Kidney (tissue), 14 donors: ENCODE data around the gene B3GALT6. TPM values are rescaled to one million over a fixed set of nuclear protein-coding genes. Genes with fewer than 3 reads are reported as not detected.

Source experiments
- DNase-seq, 5 donors: peaks; one replicate each; pipeline ENCODE4 v3.0.0-alpha.2; 2013 to 2020
- FAIRE-seq: peaks from 2 replicates; lab custom pipeline; 2012; peaks lifted over from hg19 to GRCh38; lab: Jason Lieb, UNC
- H3K27ac ChIP-seq, 2 donors: one replicate each; pipeline ENCODE4 v1.7.0; 2013; ENCODE audit warnings: low read depth in 2 of 2, low read length in 2 of 2, inconsistent platforms in 1 of 2
- H3K27me3 ChIP-seq: one replicate; pipeline ENCODE4 v1.7.1; 2013; ENCODE audit warnings: low read length, inconsistent platforms; ENCODE audit not compliant: control insufficient read depth, insufficient read depth
- H3K36me3 ChIP-seq, 3 donors: one replicate each; pipeline versions ENCODE4 v1.7.0 to v1.7.1; 2013; ENCODE audit warnings: low read length in 3 of 3, control low read depth in 1 of 3, inconsistent platforms in 1 of 3; ENCODE audit not compliant: insufficient read depth in 3 of 3, control insufficient read depth in 2 of 3
- H3K4me1 ChIP-seq, 3 donors: one replicate each; pipeline versions ENCODE4 v1.7.0 to v1.7.1; 2013; ENCODE audit warnings: low read length in 3 of 3, inconsistent platforms in 1 of 3, low read depth in 1 of 3; ENCODE audit not compliant: control insufficient read depth in 2 of 3, insufficient read depth in 2 of 3
- H3K4me3 ChIP-seq, 3 donors: one replicate each; pipeline versions ENCODE4 v1.7.0 to v1.8.1; 2013; ENCODE audit warnings: low read length in 3 of 3, control low read depth in 1 of 3, inconsistent platforms in 1 of 3
- H3K9ac ChIP-seq, 3 donors: one replicate each; pipeline versions ENCODE4 v1.7.0 to v1.7.1; 2013; ENCODE audit warnings: low read length in 3 of 3, control low read depth in 1 of 3, inconsistent platforms in 1 of 3
- H3K9me3 ChIP-seq, 3 donors: one replicate each; pipeline versions ENCODE4 v1.7.0 to v1.7.1; 2013; ENCODE audit warnings: low read length in 3 of 3, control low read depth in 1 of 3, inconsistent platforms in 1 of 3; ENCODE audit not compliant: control insufficient read depth in 2 of 3, insufficient read depth in 1 of 3
- CTCF ChIP-seq: IDR thresholded peaks from 3 replicates; pipeline ENCODE4 v1.5.1; 2012; ENCODE audit warnings: mild to moderate bottlenecking, moderate library complexity, borderline replicate concordance; ENCODE audit not compliant: insufficient read depth; ENCODE audit errors: extremely low read depth
- intact Hi-C: fragments of 100-400 bp; cut with DNase I; formaldehyde crosslinking; loops from one replicate; pipeline ENCODE4 v1.11.1; 2022
- polyA plus RNA-seq: library from polyadenylated mRNA; stranded (reverse); fragments of 350-450 nt; fragmentation: Illumina TruSeq; extraction: RNeasy Lipid Tissue Mini Kit (QIAGEN cat#74804); gene quantifications from one replicate; pipeline ENCODE4 v1.2.3, GENCODE V29; 2014; ENCODE audit warnings: low read depth, low replicate concordance; ENCODE audit not compliant: insufficient read depth
- total RNA-seq: library from RNA; stranded (reverse); fragmentation: NEBNext Ultra II Directional; extraction: Animal tissue kit (Norgen Biotek cat#: 25700); gene quantifications from one replicate; pipeline ENCODE4 v1.2.1, GENCODE V29; 2021
- donor health status: control.
- donor health status: control.
- donor health status: control.
- donor health status: control.
- donor health status: control.
- donor health status: DM: yes; HTN: yes; CAD: no.
- donor health status: Normal renal cell carcinoma (clear cell type).

Gene B3GALT6
- total and polyA plus RNA-seq, 2 donors from 2014 or later = 13.7 to 20.3 TPM

- Histone ChIP-seq H3K36me3 (no peaks in the 10 kb centered on the region), H3K4me1 (peaks cover 0 to 13% (median 6%) of the 10 kb centered on the region in 3 donors), H3K27ac (peak overlapping the region in 1 of 2 donors; percentile 57), H3K4me3 (no peak overlapping the region), H3K9me3 (no peaks in the 10 kb centered on the region), H3K9ac (peak overlapping the region in 1 of 3 donors; percentile 46), H3K27me3 (no peaks in the 10 kb centered on the region)
- TF ChIP-seq CTCF = no peak
- no peak for FAIRE-seq
- DNase-seq = peak in 2 of 5 donors; percentile 53 to 92
- intact Hi-C loops = no loop called here
Measured at GRCh38 chr1:1281533-1282321, 49.7 kb downstream of the B3GALT6 start.

GRCh38 chr1:1282998-1283397 is 51.0 kb downstream of the B3GALT6 start:
- H3K27me3 ChIP-seq = no peaks in the 10 kb centered on the region
- intact Hi-C loops = no loop called here
- TF ChIP-seq CTCF = no peak
- no peak overlapping the region for H3K9ac ChIP-seq
- no peak for DNase-seq
- no peaks in the 10 kb centered on the region for H3K36me3 ChIP-seq
- no peak overlapping the region for H3K27ac ChIP-seq
- no peak for FAIRE-seq
- H3K4me3 ChIP-seq = no peak overlapping the region
- H3K9me3 ChIP-seq = no peaks in the 10 kb centered on the region
- H3K4me1 ChIP-seq = peaks cover 0 to 13% (median 6%) of the 10 kb centered on the region in 3 donors

- no peak overlapping the region for H3K27ac ChIP-seq
- H3K4me1 ChIP-seq = peaks cover 0 to 13% (median 6%) of the 10 kb centered on the region in 3 donors
- no peak for TF ChIP-seq CTCF
- no peaks in the 10 kb centered on the region for H3K36me3 ChIP-seq
- no peak overlapping the region for H3K4me3 ChIP-seq
- no peaks in the 10 kb centered on the region for H3K27me3 ChIP-seq
- H3K9me3 ChIP-seq = no peaks in the 10 kb centered on the region
- FAIRE-seq (no peak), DNase-seq (peak; percentile 70 to 85 (median 78))
- intact Hi-C loops = no loop called here
- no peak overlapping the region for H3K9ac ChIP-seq
Measured at GRCh38 chr1:1283821-1284220, 51.8 kb downstream of the B3GALT6 start.

Other genes starting within 250 kb of the B3GALT6 start
- gene HES4, start 232.1 kb upstream of the B3GALT6 start, total RNA-seq = 32.0 TPM
- 15.8 TPM for gene HES4, start 232.1 kb upstream of the B3GALT6 start, polyA plus RNA-seq
- 23.9 TPM for gene ISG15, start 218.7 kb upstream of the B3GALT6 start, total RNA-seq
- gene ISG15, start 218.7 kb upstream of the B3GALT6 start, polyA plus RNA-seq = 65.9 TPM
- 261 TPM for gene AGRN, start 212.1 kb upstream of the B3GALT6 start, total RNA-seq
- 78.5 TPM for gene AGRN, start 212.1 kb upstream of the B3GALT6 start, polyA plus RNA-seq
- 2.3 TPM for gene RNF223, start 157.9 kb upstream of the B3GALT6 start, total RNA-seq
- gene RNF223, start 157.9 kb upstream of the B3GALT6 start, polyA plus RNA-seq = 0.28 TPM
- 14.8 TPM for gene C1orf159, start 116.1 kb upstream of the B3GALT6 start, total RNA-seq
- gene C1orf159, start 116.1 kb upstream of the B3GALT6 start, polyA plus RNA-seq = 8.6 TPM
- 1.5 TPM for gene TTLL10, start 58.4 kb upstream of the B3GALT6 start, total RNA-seq
- gene TTLL10, start 58.4 kb upstream of the B3GALT6 start, polyA plus RNA-seq = not detected
- 8.1 TPM for gene TNFRSF18, start 25.6 kb upstream of the B3GALT6 start, total RNA-seq
- not detected for gene TNFRSF18, start 25.6 kb upstream of the B3GALT6 start, polyA plus RNA-seq
- gene TNFRSF4, start 18.1 kb upstream of the B3GALT6 start, total RNA-seq = 5.1 TPM
- gene TNFRSF4, start 18.1 kb upstream of the B3GALT6 start, polyA plus RNA-seq = 3.3 TPM
- gene SDF4, start 236 bp upstream of the B3GALT6 start, total RNA-seq = 160 TPM
- gene SDF4, start 236 bp upstream of the B3GALT6 start, polyA plus RNA-seq = 143 TPM
- 3.1 TPM for gene C1QTNF12, start 14.5 kb downstream of the B3GALT6 start, total RNA-seq
- 9.9 TPM for gene C1QTNF12, start 14.5 kb downstream of the B3GALT6 start, polyA plus RNA-seq
- gene UBE2J2, start 41.6 kb downstream of the B3GALT6 start, total RNA-seq = 56.6 TPM
- gene UBE2J2, start 41.6 kb downstream of the B3GALT6 start, polyA plus RNA-seq = 57.4 TPM
- 4.6 TPM for gene SCNN1D, start 48.2 kb downstream of the B3GALT6 start, total RNA-seq
- gene SCNN1D, start 48.2 kb downstream of the B3GALT6 start, polyA plus RNA-seq = 4.6 TPM
- gene ACAP3, start 75.7 kb downstream of the B3GALT6 start, total RNA-seq = 39.5 TPM
- gene ACAP3, start 75.7 kb downstream of the B3GALT6 start, polyA plus RNA-seq = 15.9 TPM
- 12.6 TPM for gene PUSL1, start 76.4 kb downstream of the B3GALT6 start, total RNA-seq
- 13.9 TPM for gene PUSL1, start 76.4 kb downstream of the B3GALT6 start, polyA plus RNA-seq
- gene INTS11, start 92.4 kb downstream of the B3GALT6 start, total RNA-seq = 100 TPM
- 73.6 TPM for gene INTS11, start 92.4 kb downstream of the B3GALT6 start, polyA plus RNA-seq
- 21.9 TPM for gene CPTP, start 92.6 kb downstream of the B3GALT6 start, total RNA-seq
- gene CPTP, start 92.6 kb downstream of the B3GALT6 start, polyA plus RNA-seq = 51.5 TPM
- 1.3 TPM for gene TAS1R3, start 99.0 kb downstream of the B3GALT6 start, total RNA-seq
- gene TAS1R3, start 99.0 kb downstream of the B3GALT6 start, polyA plus RNA-seq = 0.15 TPM
- 55.0 TPM for gene DVL1, start 117.2 kb downstream of the B3GALT6 start, total RNA-seq
- 32.5 TPM for gene DVL1, start 117.2 kb downstream of the B3GALT6 start, polyA plus RNA-seq
- gene MXRA8, start 126.3 kb downstream of the B3GALT6 start, total RNA-seq = 26.0 TPM
- gene MXRA8, start 126.3 kb downstream of the B3GALT6 start, polyA plus RNA-seq = 64.7 TPM
- gene AURKAIP1, start 143.0 kb downstream of the B3GALT6 start, total RNA-seq = 111 TPM
- 359 TPM for gene AURKAIP1, start 143.0 kb downstream of the B3GALT6 start, polyA plus RNA-seq
- gene CCNL2, start 167.1 kb downstream of the B3GALT6 start, total RNA-seq = 199 TPM
- gene CCNL2, start 167.1 kb downstream of the B3GALT6 start, polyA plus RNA-seq = 72.0 TPM
- 103 TPM for gene MRPL20, start 175.1 kb downstream of the B3GALT6 start, total RNA-seq
- gene MRPL20, start 175.1 kb downstream of the B3GALT6 start, polyA plus RNA-seq = 221 TPM
- 5.2 TPM for gene ANKRD65, start 189.0 kb downstream of the B3GALT6 start, total RNA-seq
- 7.1 TPM for gene ANKRD65, start 189.0 kb downstream of the B3GALT6 start, polyA plus RNA-seq
- 116 TPM for gene VWA1, start 203.5 kb downstream of the B3GALT6 start, total RNA-seq
- gene VWA1, start 203.5 kb downstream of the B3GALT6 start, polyA plus RNA-seq = 103 TPM
- gene ATAD3C, start 217.5 kb downstream of the B3GALT6 start, total RNA-seq = 10.0 TPM
- gene ATAD3C, start 217.5 kb downstream of the B3GALT6 start, polyA plus RNA-seq = 14.3 TPM
- 28.8 TPM for gene ATAD3B, start 239.5 kb downstream of the B3GALT6 start, total RNA-seq
- gene ATAD3B, start 239.5 kb downstream of the B3GALT6 start, polyA plus RNA-seq = 13.3 TPM